HG03565 (cell line): Measurements from ENCODE around the gene OR5K1.
A peak's percentile ranks its signal among the peaks of the same experiment; 100 is the strongest.

Experiments used
- ATAC-seq: cut with Tn5 transposase; IDR thresholded peaks from one replicate; pipeline ENCODE4 v1.9.1; 2021; ENCODE audit warnings: mild to moderate bottlenecking, moderate library complexity; ENCODE audit not compliant: unreplicated experiment

OR5K1 gene

DNA sequence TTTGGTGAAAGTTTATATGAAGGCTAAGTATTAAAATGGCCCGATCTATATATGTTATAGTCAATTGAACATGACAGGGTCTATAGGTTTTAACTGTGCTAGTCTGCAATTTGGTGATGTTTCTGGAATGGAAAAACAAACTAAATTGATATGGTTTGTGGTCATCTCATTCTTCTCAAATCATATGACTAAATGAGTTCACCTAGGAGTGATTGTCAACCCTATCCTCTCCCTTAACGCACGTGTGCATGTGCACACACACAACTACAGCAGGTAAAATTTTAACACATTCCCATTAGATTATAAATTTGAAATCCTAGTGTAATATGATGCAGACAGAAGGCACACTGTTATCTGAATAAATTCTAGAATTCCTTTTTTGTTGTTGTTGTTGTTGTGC, 50.7 kb downstream of the OR5K1 start:
- no peak for ATAC-seq

DNA sequence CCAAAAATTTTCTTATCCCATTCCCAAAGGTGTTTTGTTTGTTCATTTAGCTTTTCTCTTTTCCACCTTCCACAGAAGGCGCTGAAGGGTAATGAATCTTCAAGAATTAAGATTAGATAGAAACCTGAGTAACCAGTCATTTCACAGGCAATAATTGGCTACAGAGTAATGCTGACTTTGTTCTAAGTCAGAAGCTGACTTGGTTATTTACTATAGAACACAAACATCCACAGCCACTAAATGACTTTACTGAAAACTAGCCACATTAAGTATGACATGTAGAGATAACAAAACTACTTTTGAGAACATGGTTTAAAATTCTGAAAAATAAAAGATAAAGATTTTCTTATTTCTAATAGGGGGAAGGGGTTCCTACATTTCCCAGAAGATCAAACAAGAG, 51.9 kb downstream of the OR5K1 start:
- ATAC-seq, result no peak

DNA sequence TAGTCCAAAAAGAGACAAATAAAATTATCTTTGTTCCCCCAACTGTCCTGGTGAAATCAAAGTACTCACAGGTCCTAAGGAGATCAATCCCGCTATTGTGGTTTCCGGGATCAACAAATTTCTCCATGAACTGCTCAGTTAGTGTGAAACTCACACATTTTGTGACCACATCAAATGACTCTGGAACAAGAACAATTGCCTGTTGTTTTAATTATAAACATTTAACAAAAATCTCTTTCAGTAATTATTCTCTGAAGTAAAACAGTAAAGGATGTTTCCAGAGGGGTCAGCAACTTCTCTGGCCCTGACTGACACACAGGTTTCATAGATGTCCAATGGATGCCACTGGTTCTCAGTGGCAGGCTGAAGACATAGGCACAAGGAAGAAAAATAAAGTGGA, 55.8 kb downstream of the OR5K1 start:
- ATAC-seq, result no peak

DNA sequence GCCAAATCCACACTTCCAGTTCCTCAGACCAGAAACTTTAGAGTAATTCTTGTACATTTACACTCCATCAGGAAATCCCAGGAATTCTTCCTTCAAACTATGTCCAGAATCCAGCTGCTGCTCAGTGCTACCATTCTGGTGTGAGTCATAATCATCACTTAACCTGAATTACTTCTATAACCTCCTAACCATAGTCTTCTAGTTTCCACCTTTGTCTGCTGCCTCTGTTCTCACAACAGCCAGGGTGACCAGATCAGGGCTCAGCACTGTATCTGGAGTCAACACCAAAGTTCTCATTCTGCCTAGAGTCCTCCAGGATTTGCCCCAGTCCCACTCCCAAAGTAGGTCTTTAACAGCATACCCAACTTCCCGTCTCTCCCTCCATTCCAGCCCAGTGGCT, 56.4 kb downstream of the OR5K1 start:
- ATAC-seq, result no peak

DNA sequence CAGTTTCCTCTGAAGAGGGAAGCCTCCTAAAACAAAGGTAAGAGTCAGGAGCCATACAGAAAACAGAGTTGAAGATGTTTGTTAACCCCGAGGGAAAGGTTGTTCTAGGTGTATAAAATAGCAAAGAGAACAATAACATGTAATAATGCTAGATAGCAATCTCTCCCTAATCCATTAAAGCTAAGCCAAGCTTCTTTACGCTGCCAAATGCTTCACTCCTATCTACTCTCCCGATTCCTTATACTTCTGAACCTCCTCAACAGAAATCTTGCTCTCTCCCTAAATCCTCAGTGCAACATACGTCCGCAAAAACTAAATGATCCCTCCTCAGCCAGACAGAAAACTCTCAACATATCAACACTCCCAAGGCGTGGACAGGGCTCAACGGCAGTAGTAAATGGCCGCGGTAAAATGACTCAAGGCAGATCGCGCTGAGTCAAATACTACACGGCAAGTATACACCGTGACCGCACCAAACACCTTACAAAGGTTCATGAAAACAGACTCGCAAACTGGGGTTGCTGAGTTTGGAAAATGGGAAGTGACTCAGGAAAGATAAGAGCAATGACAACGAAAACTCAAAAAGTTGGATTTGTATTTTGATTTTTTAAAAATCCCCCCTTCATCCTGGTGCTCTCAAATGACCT, 59.0 kb downstream of the OR5K1 start:
- peak; percentile 25 for ATAC-seq
